ENCODE measurements around the gene DIS3L. TPM values are rescaled to one million over a fixed set of nuclear protein-coding genes. Genes with fewer than 3 reads are reported as not detected.

Gene DIS3L
- total RNA-seq, 1 experiment from 2014 or later: 32.9 TPM

DNA sequence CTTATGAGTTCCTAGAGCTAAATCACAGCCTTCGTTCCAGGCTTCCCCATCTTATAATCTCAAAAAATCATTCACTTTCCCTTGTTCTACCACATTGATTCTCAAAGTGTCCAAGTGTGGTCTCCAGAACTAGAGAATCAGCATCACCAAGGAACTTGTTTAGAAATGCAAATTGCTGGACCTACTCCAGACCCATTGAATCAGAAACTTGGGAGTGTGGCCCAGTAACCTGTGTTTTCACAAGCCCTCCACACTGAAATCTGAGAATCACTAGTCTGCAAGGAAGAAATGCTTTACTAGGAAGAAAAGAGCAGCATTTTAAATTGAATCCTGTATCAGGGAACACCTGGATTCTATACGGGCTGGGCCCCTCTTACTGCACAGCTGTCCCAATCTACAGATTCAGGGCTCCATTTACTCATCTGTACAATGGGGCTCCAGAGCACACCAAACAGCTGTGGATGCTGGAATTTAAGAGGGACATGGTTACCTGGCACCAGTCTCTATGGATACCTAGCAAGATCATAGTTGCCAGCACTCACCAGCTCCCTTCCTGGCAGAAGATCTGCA lies 43.7 kb upstream of the DIS3L start (continued):
- TF ChIP-seq, protein P1, sequence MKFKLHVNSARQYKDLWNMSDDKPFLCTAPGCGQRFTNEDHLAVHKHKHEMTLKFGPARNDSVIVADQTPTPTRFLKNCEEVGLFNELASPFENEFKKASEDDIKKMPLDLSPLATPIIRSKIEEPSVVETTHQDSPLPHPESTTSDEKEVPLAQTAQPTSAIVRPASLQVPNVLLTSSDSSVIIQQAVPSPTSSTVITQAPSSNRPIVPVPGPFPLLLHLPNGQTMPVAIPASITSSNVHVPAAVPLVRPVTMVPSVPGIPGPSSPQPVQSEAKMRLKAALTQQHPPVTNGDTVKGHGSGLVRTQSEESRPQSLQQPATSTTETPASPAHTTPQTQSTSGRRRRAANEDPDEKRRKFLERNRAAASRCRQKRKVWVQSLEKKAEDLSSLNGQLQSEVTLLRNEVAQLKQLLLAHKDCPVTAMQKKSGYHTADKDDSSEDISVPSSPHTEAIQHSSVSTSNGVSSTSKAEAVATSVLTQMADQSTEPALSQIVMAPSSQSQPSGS (CRISPR knock-in tag; IDR thresholded peaks at IDR 0.05; ENCODE audit: borderline replicate concordance, low read depth): no peak
- no peak for TF ChIP-seq SP1 (CRISPR knock-in tag; conservative IDR thresholded peaks at IDR 0.05)
- TF ChIP-seq MXD4 (CRISPR knock-in tag; IDR thresholded peaks at IDR 0.05; ENCODE audit: borderline replicate concordance): no peak
- TF ChIP-seq ZNF121 (CRISPR knock-in tag; IDR thresholded peaks at IDR 0.05): no peak
- TF ChIP-seq MYBL2 (CRISPR knock-in tag; IDR thresholded peaks at IDR 0.05): no peak
- TF ChIP-seq ZNF263 (CRISPR knock-in tag; IDR thresholded peaks at IDR 0.05; ENCODE audit: low read depth): no peak

DNA sequence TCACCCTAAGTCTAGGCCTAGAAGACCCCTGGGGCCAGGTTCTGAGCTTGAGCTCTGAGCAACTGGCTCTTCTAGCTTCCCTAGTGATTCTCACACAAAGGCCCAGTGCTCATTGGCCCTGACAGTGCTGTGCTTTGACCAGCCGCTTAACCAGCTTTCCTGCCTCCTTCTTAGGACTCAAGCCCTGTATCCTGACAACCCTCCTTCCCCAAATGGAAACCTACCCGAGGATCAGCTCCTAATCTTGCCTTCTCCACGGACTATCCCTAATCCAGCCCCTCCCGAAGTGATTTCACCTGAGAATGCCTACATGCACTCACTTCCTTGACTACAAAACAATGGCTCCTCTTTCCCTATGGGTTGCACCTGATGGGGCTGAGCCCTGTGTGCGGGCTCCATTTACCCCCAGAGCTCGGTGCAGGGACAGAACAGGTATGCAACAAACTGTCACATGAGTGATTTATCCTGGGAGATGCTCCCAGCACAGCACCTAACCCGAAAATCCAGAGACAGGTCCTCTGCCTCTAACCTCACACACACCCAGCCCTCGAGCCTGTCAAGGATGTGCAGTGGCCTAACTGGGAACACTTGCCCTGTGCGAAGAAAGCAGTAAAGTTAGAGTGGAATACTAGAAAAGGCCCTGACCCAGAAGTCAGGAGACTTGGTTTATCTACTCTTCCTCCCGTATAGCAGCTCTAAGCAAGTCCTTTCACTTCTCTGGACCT lies 42.1 kb upstream of the DIS3L start:
- Mint-ChIP-seq H3K27ac (no peak overlapping the region), H3K36me3 (no peaks in the 10 kb centered on the region), H3K27me3 (ENCODE audit: low read depth) (peaks cover 60% of the 10 kb centered on the region), H3K4me1 (peaks cover 43% of the 10 kb centered on the region), H3K4me3 (peak overlapping the region; percentile 65), H3K9me3 (no peaks in the 10 kb centered on the region)
- DNase-seq (ENCODE audit: low spot score) (no peak), ATAC-seq (peak; percentile 2; the same call in 1 of the 2 replicates)
- ChIA-PET POLR2A (no interaction called here), CTCF (interaction anchor here (0.6 to 2.4 kb wide), 19 partner anchors 9 to 388 kb away, joined by 3 to 9 read pairs (median 4); partner anchors contain the start of genes LCTL, RAB11A and SNAPC5)
- TF ChIP-seq FOXK1 (CRISPR knock-in tag; IDR thresholded peaks at IDR 0.05) (no peak), OVOL2 (CRISPR knock-in tag; IDR thresholded peaks at IDR 0.05; ENCODE audit: borderline replicate concordance) (no peak), SOX15 (CRISPR knock-in tag; IDR thresholded peaks at IDR 0.05) (no peak), GRHL2 (CRISPR knock-in tag; IDR thresholded peaks at IDR 0.05; ENCODE audit: insufficient replicate concordance, severe bottlenecking) (no peak), CREM (CRISPR knock-in tag; IDR thresholded peaks at IDR 0.05) (no peak), IRF2 (CRISPR knock-in tag; IDR thresholded peaks at IDR 0.05; ENCODE audit: borderline replicate concordance, low read depth) (no peak), JUN (CRISPR knock-in tag; IDR thresholded peaks at IDR 0.05) (no peak), MAX (CRISPR knock-in tag; IDR thresholded peaks at IDR 0.05) (no peak), USF1 (CRISPR knock-in tag; IDR thresholded peaks at IDR 0.05) (no peak), ZNF138 (CRISPR knock-in tag; conservative IDR thresholded peaks at IDR 0.05) (no peak)
- TF ChIP-seq, protein P2, sequence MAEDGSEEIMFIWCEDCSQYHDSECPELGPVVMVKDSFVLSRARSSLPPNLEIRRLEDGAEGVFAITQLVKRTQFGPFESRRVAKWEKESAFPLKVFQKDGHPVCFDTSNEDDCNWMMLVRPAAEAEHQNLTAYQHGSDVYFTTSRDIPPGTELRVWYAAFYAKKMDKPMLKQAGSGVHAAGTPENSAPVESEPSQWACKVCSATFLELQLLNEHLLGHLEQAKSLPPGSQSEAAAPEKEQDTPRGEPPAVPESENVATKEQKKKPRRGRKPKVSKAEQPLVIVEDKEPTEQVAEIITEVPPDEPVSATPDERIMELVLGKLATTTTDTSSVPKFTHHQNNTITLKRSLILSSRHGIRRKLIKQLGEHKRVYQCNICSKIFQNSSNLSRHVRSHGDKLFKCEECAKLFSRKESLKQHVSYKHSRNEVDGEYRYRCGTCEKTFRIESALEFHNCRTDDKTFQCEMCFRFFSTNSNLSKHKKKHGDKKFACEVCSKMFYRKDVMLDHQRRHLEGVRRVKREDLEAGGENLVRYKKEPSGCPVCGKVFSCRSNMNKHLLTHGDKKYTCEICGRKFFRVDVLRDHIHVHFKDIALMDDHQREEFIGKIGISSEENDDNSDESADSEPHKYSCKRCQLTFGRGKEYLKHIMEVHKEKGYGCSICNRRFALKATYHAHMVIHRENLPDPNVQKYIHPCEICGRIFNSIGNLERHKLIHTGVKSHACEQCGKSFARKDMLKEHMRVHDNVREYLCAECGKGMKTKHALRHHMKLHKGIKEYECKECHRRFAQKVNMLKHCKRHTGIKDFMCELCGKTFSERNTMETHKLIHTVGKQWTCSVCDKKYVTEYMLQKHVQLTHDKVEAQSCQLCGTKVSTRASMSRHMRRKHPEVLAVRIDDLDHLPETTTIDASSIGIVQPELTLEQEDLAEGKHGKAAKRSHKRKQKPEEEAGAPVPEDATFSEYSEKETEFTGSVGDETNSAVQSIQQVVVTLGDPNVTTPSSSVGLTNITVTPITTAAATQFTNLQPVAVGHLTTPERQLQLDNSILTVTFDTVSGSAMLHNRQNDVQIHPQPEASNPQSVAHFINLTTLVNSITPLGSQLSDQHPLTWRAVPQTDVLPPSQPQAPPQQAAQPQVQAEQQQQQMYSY (CRISPR knock-in tag; IDR thresholded peaks at IDR 0.05): no peak
- TF ChIP-seq, protein P3, sequence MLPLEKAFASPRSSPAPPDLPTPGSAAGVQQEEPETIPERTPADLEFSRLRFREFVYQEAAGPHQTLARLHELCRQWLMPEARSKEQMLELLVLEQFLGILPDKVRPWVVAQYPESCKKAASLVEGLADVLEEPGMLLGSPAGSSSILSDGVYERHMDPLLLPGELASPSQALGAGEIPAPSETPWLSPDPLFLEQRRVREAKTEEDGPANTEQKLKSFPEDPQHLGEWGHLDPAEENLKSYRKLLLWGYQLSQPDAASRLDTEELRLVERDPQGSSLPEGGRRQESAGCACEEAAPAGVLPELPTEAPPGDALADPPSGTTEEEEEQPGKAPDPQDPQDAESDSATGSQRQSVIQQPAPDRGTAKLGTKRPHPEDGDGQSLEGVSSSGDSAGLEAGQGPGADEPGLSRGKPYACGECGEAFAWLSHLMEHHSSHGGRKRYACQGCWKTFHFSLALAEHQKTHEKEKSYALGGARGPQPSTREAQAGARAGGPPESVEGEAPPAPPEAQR (CRISPR knock-in tag; IDR thresholded peaks at IDR 0.05): no peak
